ENCODE measurements around the gene KRTAP12-3.
"Not testable (repeated sequence)": the region's sequence is repeated elsewhere in the genome, so short reads cannot be mapped to it uniquely, and the experiment has no call there.

KRTAP12-3 gene

DNA sequence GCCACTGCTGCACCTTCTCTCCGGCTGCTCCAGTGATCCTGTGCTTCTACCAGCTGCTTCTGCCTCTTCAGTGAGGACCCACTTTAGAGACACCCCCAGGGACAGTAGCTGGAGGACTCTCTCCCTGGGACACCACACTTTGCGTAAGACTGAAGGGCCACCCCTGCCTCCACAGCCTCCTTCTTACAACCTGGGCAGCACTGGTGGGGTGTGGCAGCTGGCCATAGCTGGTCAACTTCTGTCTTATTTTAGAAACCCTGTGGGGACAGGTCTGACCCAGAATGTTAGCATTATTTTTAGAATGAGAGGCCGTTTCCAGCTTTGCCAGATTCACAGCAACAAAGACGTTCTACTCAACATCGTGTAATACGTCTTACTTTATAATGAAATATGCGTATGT lies 32.0 kb upstream of the KRTAP12-3 start:
- H4K20me1 ChIP-seq (ENCODE audit: insufficient read depth, low read length): no peaks in the 10 kb centered on the region
- ATAC-seq (ENCODE audit: insufficient read depth, low read depth) (no peak), DNase-seq (no peak)
- H3K79me2 ChIP-seq (ENCODE audit: insufficient read depth, low read length): no peaks in the 10 kb centered on the region
- H3K4me2 ChIP-seq (ENCODE audit: insufficient read depth, low read length): no peak overlapping the region
- H3K27ac ChIP-seq (ENCODE audit: low read length): no peak overlapping the region
- H3K36me3 ChIP-seq (ENCODE audit: insufficient read depth, low read length): no peaks in the 10 kb centered on the region
- H3K9ac ChIP-seq (ENCODE audit: low read depth, low read length): no peak overlapping the region
- peaks cover 10% of the 10 kb centered on the region for H3K9me3 ChIP-seq (ENCODE audit: insufficient read depth, low read length, severe bottlenecking)
- H3K4me3 ChIP-seq (ENCODE audit: low read depth in 1 of 2, low read length in 2 of 2): no peak overlapping the region
- H2AFZ ChIP-seq (ENCODE audit: low read depth, low read length): no peak overlapping the region
- no peaks in the 10 kb centered on the region for H3K4me1 ChIP-seq (ENCODE audit: insufficient read depth, low read length)
- H3K27me3 ChIP-seq (ENCODE audit: insufficient read depth, low read length, poor library complexity): no peaks in the 10 kb centered on the region
- no peak for TF ChIP-seq EZH2 (IDR thresholded peaks at IDR 0.05; ENCODE audit: borderline replicate concordance, low read depth, low read length, severe bottlenecking)
- TF ChIP-seq, protein P1, sequence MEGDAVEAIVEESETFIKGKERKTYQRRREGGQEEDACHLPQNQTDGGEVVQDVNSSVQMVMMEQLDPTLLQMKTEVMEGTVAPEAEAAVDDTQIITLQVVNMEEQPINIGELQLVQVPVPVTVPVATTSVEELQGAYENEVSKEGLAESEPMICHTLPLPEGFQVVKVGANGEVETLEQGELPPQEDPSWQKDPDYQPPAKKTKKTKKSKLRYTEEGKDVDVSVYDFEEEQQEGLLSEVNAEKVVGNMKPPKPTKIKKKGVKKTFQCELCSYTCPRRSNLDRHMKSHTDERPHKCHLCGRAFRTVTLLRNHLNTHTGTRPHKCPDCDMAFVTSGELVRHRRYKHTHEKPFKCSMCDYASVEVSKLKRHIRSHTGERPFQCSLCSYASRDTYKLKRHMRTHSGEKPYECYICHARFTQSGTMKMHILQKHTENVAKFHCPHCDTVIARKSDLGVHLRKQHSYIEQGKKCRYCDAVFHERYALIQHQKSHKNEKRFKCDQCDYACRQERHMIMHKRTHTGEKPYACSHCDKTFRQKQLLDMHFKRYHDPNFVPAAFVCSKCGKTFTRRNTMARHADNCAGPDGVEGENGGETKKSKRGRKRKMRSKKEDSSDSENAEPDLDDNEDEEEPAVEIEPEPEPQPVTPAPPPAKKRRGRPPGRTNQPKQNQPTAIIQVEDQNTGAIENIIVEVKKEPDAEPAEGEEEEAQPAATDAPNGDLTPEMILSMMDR (IDR thresholded peaks at IDR 0.05; ENCODE audit: borderline replicate concordance, extremely low read depth, low read length, poor library complexity, severe bottlenecking): no peak

DNA sequence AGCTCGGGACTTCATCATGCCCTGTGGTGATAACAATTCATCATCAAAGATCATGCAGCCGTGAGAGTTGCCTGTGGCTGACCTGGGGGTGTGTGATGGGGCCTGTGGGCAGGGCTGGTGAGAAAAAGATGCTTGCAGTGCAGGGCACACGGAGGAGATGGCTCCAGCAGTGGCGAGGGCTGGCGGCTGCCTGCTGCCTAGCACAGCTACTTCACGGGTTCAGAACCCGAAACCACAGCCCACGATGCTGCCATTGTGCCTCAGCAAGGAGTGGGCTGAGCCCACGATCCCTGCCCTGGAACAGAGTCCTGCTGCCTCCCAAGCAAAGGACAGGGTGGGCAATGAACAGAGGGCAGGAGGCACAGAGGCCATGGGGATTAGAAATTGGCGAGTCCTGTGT lies 31.5 kb upstream of the KRTAP12-3 start:
- H3K4me3 ChIP-seq (ENCODE audit: low read depth in 1 of 2, low read length in 2 of 2): no peak overlapping the region
- peak; percentile 39; the same call in 1 of the 3 replicates for ATAC-seq (ENCODE audit: insufficient read depth, low read depth)
- H3K4me1 ChIP-seq (ENCODE audit: insufficient read depth, low read length): no peaks in the 10 kb centered on the region
- H3K9me3 ChIP-seq (ENCODE audit: insufficient read depth, low read length, severe bottlenecking): peaks cover 15% of the 10 kb centered on the region
- H2AFZ ChIP-seq (ENCODE audit: low read depth, low read length): no peak overlapping the region
- H3K4me2 ChIP-seq (ENCODE audit: insufficient read depth, low read length): no peak overlapping the region
- TF ChIP-seq EZH2 (IDR thresholded peaks at IDR 0.05; ENCODE audit: borderline replicate concordance, low read depth, low read length, severe bottlenecking): no peak
- TF ChIP-seq, protein P1 (IDR thresholded peaks at IDR 0.05; ENCODE audit: borderline replicate concordance, extremely low read depth, low read length, poor library complexity, severe bottlenecking): no peak
- H3K36me3 ChIP-seq (ENCODE audit: insufficient read depth, low read length): no peaks in the 10 kb centered on the region
- no peaks in the 10 kb centered on the region for H4K20me1 ChIP-seq (ENCODE audit: insufficient read depth, low read length)
- DNase-seq: peak; percentile 10
- H3K27me3 ChIP-seq (ENCODE audit: insufficient read depth, low read length, poor library complexity): no peaks in the 10 kb centered on the region
- no peaks in the 10 kb centered on the region for H3K79me2 ChIP-seq (ENCODE audit: insufficient read depth, low read length)
- H3K27ac ChIP-seq (ENCODE audit: low read length): no peak overlapping the region
- no peak overlapping the region for H3K9ac ChIP-seq (ENCODE audit: low read depth, low read length)

DNA sequence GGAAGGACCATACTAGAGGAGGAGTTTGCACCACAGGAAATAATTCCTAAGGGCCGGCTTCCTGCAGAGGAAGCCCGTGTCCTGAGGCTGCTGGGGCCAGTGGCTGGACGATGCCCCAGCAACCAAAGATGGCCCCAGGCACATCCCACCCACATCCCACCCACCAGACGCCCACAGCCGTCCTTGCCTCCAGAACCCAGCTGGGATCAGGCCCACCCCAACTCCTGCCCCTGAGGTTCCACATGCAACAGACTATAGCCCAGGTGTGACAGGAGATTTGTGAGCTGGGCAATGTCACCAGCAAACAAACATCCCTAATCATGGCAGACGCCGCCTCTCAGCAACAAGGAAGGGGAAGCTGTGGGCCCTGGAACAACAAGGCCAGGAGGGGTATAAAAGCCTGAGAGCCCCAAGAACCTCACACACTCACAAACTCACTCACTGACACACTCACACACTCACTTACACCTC lies 31.0 kb upstream of the KRTAP12-3 start, which contains the start of gene KRTAP10-9:
KRTAP10-9 (plus strand) TSS at position 421 of the 471 bp plus-strand sequence. CDS start 79 bp downstream, outside the sequence.
- H3K4me2 ChIP-seq (ENCODE audit: insufficient read depth, low read length): no peak within 1 kb of the TSS
- peaks cover 15% of the 10 kb centered on the region for H3K9me3 ChIP-seq (ENCODE audit: insufficient read depth, low read length, severe bottlenecking)
- ATAC-seq (ENCODE audit: insufficient read depth, low read depth) (no peak), DNase-seq (no peak)
- no peaks in the 10 kb centered on the region for H3K79me2 ChIP-seq (ENCODE audit: insufficient read depth, low read length)
- H4K20me1 ChIP-seq (ENCODE audit: insufficient read depth, low read length): no peaks in the 10 kb centered on the region
- no peaks in the 10 kb centered on the region for H3K27me3 ChIP-seq (ENCODE audit: insufficient read depth, low read length, poor library complexity)
- no peaks in the 10 kb centered on the region for H3K4me1 ChIP-seq (ENCODE audit: insufficient read depth, low read length)
- no peaks in the 10 kb centered on the region for H3K36me3 ChIP-seq (ENCODE audit: insufficient read depth, low read length)
- no peak within 1 kb of the TSS for H3K9ac ChIP-seq (ENCODE audit: low read depth, low read length)
- TF ChIP-seq, protein P1 (IDR thresholded peaks at IDR 0.05; ENCODE audit: borderline replicate concordance, extremely low read depth, low read length, poor library complexity, severe bottlenecking): no peak
- TF ChIP-seq EZH2 (IDR thresholded peaks at IDR 0.05; ENCODE audit: borderline replicate concordance, low read depth, low read length, severe bottlenecking): no peak
- H3K27ac ChIP-seq (ENCODE audit: low read length): no peak within 1 kb of the TSS
- H2AFZ ChIP-seq (ENCODE audit: low read depth, low read length): no peak within 1 kb of the TSS
- no peak within 1 kb of the TSS for H3K4me3 ChIP-seq (ENCODE audit: low read depth in 1 of 2, low read length in 2 of 2)

DNA sequence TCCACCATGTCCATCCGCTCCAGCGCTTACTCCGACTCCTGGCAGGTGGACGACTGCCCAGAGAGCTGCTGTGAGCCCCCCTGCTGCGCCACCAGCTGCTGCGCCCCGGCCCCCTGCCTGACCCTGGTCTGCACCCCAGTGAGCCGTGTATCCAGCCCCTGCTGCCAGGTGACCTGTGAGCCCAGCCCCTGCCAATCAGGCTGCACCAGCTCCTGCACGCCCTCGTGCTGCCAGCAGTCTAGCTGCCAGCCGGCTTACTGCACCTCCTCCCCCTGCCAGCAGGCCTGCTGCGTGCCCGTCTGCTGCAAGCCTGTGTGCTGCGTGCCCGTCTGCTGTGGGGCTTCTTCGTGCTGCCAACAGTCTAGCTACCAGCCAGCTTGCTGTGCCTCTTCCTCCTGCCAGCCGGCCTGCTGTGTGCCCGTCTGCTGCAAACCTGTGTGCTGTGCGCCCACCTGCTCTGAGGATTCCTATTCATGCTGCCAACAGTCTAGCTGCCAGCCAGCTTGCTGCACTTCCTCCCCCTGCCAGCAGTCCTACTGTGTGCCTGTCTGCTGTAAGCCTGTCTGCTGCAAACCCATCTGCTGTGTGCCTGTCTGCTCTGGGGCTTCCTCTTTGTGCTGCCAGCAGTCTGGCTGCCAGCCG lies 30.4 kb upstream of the KRTAP12-3 start:
- not testable (repeated sequence) for H3K4me3 ChIP-seq (ENCODE audit: low read depth in 1 of 2, low read length in 2 of 2); H3K36me3 ChIP-seq (ENCODE audit: insufficient read depth, low read length); H3K9ac ChIP-seq (ENCODE audit: low read depth, low read length); H3K27ac ChIP-seq (ENCODE audit: low read length); H4K20me1 ChIP-seq (ENCODE audit: insufficient read depth, low read length); DNase-seq; H3K27me3 ChIP-seq (ENCODE audit: insufficient read depth, low read length, poor library complexity); ATAC-seq (ENCODE audit: insufficient read depth, low read depth); H2AFZ ChIP-seq (ENCODE audit: low read depth, low read length); H3K4me2 ChIP-seq (ENCODE audit: insufficient read depth, low read length); H3K79me2 ChIP-seq (ENCODE audit: insufficient read depth, low read length); H3K4me1 ChIP-seq (ENCODE audit: insufficient read depth, low read length)
- peaks cover 15% of the 10 kb centered on the region for H3K9me3 ChIP-seq (ENCODE audit: insufficient read depth, low read length, severe bottlenecking)

DNA sequence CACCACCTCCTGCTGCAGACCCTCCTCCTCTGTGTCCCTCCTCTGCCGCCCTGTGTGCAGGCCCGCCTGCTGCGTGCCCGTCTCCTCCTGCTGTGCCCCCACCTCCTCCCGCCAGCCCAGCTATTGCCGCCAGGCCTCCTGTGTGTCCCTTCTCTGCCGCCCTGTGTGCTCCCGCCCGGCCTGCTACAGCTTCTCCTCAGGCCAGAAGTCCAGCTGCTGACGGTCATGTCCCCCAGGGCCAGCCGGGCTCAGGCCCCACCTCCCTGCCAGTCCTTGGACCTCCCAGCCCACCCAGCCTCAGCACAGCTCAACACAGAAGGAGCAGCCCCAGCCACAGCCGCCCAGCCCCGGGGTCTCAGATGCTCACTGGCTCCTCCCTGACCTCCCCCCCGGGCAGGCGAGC lies 29.9 kb upstream of the KRTAP12-3 start:
- ATAC-seq (ENCODE audit: insufficient read depth, low read depth); H3K4me2 ChIP-seq (ENCODE audit: insufficient read depth, low read length); H3K4me1 ChIP-seq (ENCODE audit: insufficient read depth, low read length); H3K4me3 ChIP-seq (ENCODE audit: low read depth in 1 of 2, low read length in 2 of 2); H4K20me1 ChIP-seq (ENCODE audit: insufficient read depth, low read length); H3K27ac ChIP-seq (ENCODE audit: low read length); DNase-seq; H2AFZ ChIP-seq (ENCODE audit: low read depth, low read length); H3K27me3 ChIP-seq (ENCODE audit: insufficient read depth, low read length, poor library complexity); H3K79me2 ChIP-seq (ENCODE audit: insufficient read depth, low read length); H3K36me3 ChIP-seq (ENCODE audit: insufficient read depth, low read length); H3K9ac ChIP-seq (ENCODE audit: low read depth, low read length): not testable (repeated sequence)
- H3K9me3 ChIP-seq (ENCODE audit: insufficient read depth, low read length, severe bottlenecking): peaks cover 11% of the 10 kb centered on the region

Measured in DND-41 (cell line).